ENCODE measurements around the gene NAV2.
"Not testable (repeated sequence)": the region's sequence is repeated elsewhere in the genome, so short reads cannot be mapped to it uniquely, and the experiment has no call there.

NAV2 gene

DNA sequence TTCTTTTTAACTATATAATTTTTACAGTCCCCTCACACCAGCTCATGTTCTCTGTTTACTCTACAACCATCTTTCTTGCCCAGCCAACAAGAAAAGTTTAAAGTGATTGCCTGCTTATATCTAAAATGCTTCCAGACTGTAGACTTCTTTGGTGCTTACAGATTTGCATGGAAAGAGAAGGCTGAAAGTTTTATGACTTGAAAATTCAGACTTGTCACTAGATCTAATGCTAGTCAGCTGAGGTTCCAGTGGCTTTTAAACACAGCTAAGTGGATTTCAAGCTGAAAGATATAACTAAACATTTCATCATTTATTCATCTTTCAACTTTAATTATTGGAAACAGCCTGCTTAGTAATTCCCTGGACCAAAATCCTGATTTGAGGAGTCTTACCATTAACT lies 178.4 kb downstream of the NAV2 start:
- Histone ChIP-seq H3K4me1 (peaks cover 0 to 50% (median 13%) of the 10 kb centered on the region in 4 donors), H3K27me3 (no peaks in the 10 kb centered on the region), H3K36me3 (peaks cover 31 to 50% (median 39%) of the 10 kb centered on the region in 3 donors), H3K4me3 (no peak overlapping the region), H3K27ac (peak overlapping the region; percentile 43 to 47), H3K9me3 (no peaks in the 10 kb centered on the region)
- intact Hi-C loops (cut with DNase I; ENCODE audit: low total_unique reads), result no loop called here
- TF ChIP-seq, protein P1, sequence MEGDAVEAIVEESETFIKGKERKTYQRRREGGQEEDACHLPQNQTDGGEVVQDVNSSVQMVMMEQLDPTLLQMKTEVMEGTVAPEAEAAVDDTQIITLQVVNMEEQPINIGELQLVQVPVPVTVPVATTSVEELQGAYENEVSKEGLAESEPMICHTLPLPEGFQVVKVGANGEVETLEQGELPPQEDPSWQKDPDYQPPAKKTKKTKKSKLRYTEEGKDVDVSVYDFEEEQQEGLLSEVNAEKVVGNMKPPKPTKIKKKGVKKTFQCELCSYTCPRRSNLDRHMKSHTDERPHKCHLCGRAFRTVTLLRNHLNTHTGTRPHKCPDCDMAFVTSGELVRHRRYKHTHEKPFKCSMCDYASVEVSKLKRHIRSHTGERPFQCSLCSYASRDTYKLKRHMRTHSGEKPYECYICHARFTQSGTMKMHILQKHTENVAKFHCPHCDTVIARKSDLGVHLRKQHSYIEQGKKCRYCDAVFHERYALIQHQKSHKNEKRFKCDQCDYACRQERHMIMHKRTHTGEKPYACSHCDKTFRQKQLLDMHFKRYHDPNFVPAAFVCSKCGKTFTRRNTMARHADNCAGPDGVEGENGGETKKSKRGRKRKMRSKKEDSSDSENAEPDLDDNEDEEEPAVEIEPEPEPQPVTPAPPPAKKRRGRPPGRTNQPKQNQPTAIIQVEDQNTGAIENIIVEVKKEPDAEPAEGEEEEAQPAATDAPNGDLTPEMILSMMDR (IDR thresholded peaks at IDR 0.05), result no peak
- no peak for DNase-seq

DNA sequence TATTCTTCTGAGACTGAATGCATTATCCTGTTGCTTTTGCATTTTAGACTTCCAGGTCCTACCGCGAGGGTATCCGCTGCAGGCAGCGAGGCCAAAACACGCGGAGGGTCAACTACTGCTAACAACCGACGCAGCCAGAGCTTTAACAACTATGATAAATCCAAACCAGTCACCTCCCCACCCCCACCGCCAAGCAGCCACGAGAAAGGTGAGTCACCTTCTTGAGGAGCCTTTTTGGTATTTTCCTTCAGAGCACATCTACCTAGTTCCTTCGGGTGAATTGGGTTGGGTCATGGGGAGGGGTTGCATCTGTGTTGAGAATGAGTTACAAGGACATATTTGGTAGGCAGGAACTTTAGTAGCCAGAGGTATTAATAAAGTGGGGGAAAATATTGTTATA lies 179.8 kb downstream of the NAV2 start:
- no peak for DNase-seq
- peaks cover 0 to 50% (median 13%) of the 10 kb centered on the region in 4 donors for H3K4me1 ChIP-seq
- no peak overlapping the region for H3K4me3 ChIP-seq
- H3K27ac ChIP-seq, result peak overlapping the region in 1 of 2 donors; percentile 43
- TF ChIP-seq, protein P1 (IDR thresholded peaks at IDR 0.05), result no peak
- intact Hi-C loops (cut with DNase I; ENCODE audit: low total_unique reads), result no loop called here
- H3K36me3 ChIP-seq, result peaks cover 30 to 44% (median 41%) of the 10 kb centered on the region in 3 donors
- no peaks in the 10 kb centered on the region for H3K9me3 ChIP-seq
- no peaks in the 10 kb centered on the region for H3K27me3 ChIP-seq

DNA sequence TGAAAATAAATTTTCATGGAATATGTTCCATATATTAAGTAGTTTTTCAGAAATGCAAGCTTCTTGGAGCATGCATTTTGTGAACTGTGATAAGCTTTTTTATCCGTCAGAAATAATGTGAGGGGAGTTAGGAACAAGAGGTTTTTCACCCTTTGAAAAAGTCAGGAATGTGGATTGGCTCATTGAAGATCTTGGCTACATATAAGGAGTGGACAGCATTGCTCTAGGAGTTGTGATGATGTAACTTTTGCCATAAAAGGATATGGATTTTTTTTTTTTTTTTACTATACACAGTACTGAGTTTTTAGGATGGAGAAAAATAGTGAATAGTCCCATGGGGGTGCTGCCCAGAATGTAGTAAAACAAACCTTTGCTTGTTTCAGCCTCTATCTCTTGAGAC lies 180.2 kb downstream of the NAV2 start:
- Histone ChIP-seq H3K36me3 (peaks cover 29 to 40% (median 36%) of the 10 kb centered on the region in 3 donors), H3K27me3 (no peaks in the 10 kb centered on the region), H3K9me3 (no peaks in the 10 kb centered on the region), H3K27ac (peak overlapping the region; percentile 24 to 43), H3K4me3 (no peak overlapping the region), H3K4me1 (peaks cover 0 to 50% (median 13%) of the 10 kb centered on the region in 4 donors)
- intact Hi-C loops (cut with DNase I; ENCODE audit: low total_unique reads), result no loop called here
- DNase-seq, result no peak
- TF ChIP-seq, protein P1 (IDR thresholded peaks at IDR 0.05), result no peak

DNA sequence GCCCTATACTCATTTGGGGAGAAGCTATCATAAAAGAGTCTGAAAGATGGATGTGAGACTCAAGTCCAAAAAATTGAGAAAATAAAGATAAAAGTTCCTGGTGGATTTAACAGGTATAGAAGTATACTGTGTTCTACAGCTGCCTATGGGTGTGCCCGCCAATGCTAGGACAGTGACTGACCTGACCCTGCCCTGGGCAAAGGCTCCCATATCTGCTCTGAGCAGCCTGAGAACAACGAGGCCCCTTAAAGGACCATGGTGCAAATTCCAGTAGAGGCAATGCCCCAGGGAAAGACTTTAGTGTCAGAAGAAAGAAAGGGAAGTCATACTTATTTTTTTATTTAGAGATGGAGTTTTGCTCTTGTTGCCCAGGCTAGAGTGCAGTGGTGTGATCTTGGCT lies 181.8 kb downstream of the NAV2 start:
- no peak for DNase-seq
- peaks cover 0 to 46% (median 13%) of the 10 kb centered on the region in 4 donors for H3K4me1 ChIP-seq
- peaks cover 21 to 37% (median 32%) of the 10 kb centered on the region in 3 donors for H3K36me3 ChIP-seq
- no peak overlapping the region for H3K4me3 ChIP-seq
- no peak overlapping the region for H3K27ac ChIP-seq
- intact Hi-C loops (cut with DNase I; ENCODE audit: low total_unique reads), result no loop called here
- no peaks in the 10 kb centered on the region for H3K27me3 ChIP-seq
- H3K9me3 ChIP-seq, result no peaks in the 10 kb centered on the region
- TF ChIP-seq, protein P1 (IDR thresholded peaks at IDR 0.05), result no peak

DNA sequence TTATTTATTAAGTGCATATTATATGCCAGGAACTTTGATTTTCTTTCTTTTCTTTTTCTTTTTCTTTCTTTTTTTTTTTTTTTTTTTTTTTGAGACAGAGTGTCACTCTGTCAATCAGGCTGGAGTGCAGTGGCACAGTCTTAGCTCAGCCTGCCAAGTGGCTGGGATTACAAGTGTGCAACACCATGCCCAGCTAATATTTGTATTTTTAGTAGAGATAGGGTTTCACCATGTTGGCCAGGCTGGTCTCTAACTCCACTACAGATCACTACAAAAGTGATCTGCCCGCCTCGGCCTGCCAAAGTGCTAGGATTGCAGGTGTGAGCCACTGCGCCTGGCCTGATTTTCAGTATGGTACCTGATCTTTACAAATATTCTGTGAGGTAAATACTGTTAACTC lies 182.4 kb downstream of the NAV2 start:
- H3K27ac ChIP-seq, DNase-seq: not testable (repeated sequence)
- peaks cover 21 to 41% (median 35%) of the 10 kb centered on the region in 3 donors for H3K36me3 ChIP-seq

DNA sequence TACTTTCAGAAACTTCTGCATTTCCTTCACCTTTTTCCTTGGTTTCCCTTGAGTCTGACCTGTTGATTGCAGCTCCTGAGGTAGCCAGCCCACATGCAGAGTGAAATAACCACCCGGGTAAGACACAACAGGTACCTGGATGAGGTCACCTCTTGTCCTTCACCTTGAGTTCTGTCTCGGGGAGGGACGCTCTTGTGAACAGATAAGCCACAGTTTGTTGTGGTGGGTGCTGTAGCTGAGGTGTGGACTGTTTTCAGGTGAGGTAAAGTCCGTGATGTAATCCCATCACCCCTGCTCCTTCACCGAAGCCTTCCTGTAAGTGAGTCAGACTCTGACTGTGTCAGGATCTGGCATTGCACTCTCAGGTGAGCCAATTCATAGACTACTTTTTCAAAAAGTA lies 183.1 kb downstream of the NAV2 start:
- no peak overlapping the region for H3K4me3 ChIP-seq
- peaks cover 0 to 43% (median 3%) of the 10 kb centered on the region in 4 donors for H3K4me1 ChIP-seq
- H3K9me3 ChIP-seq, result no peaks in the 10 kb centered on the region
- no peak for DNase-seq
- intact Hi-C loops (cut with DNase I; ENCODE audit: low total_unique reads), result no loop called here
- H3K27ac ChIP-seq, result no peak overlapping the region
- TF ChIP-seq, protein P1 (IDR thresholded peaks at IDR 0.05), result no peak
- peaks cover 19 to 41% (median 35%) of the 10 kb centered on the region in 3 donors for H3K36me3 ChIP-seq
- no peaks in the 10 kb centered on the region for H3K27me3 ChIP-seq

More for the DNA sequence above, 182.4 kb downstream of the NAV2 start:
- peaks cover 0 to 45% (median 10%) of the 10 kb centered on the region in 4 donors for H3K4me1 ChIP-seq
- H3K27me3 ChIP-seq; H3K9me3 ChIP-seq; intact Hi-C loops (cut with DNase I; ENCODE audit: low total_unique reads); H3K4me3 ChIP-seq: not testable (repeated sequence)
